WTC11 (cell line): ENCODE data around the gene C3orf62. TPM values are rescaled to one million over a fixed set of nuclear protein-coding genes. Genes with fewer than 3 reads are reported as not detected.

Experiments
- ATAC-seq: fragments of 200-7000 bp; cut with Tn5 transposase; 2 replicates; pipeline ENCODE4 v1.10.0; 2021; ENCODE audit warnings: mild to moderate bottlenecking, moderate library complexity
- CTCF ChIA-PET: fragments of 300-600 bp; sonication (Branson Sonifier 250); formaldehyde crosslinking; loops from one replicate; lab custom pipeline; 2021; ENCODE audit warnings: antibody characterized with exemption; lab: Charles Lee
- POLR2A ChIA-PET: fragments of 350-600 bp; sonication (Branson Sonifier 250); formaldehyde crosslinking; loops from one replicate; lab custom pipeline; 2021; ENCODE audit warnings: antibody characterized with exemption; lab: Charles Lee
- DNase-seq: peaks from one replicate; pipeline ENCODE4 v3.0.0; 2021; ENCODE audit warnings: low spot score
- H3K27ac Mint-ChIP-seq: 2 replicates; pipeline ENCODE4 v1.8.0; 2021; ENCODE audit warnings: mixed read lengths
- H3K27me3 Mint-ChIP-seq: 2 replicates; pipeline ENCODE4 v1.8.0; 2021; ENCODE audit warnings: low read depth, mild to moderate bottlenecking, moderate library complexity, mixed read lengths
- H3K36me3 Mint-ChIP-seq: 2 replicates; pipeline ENCODE4 v1.8.0; 2021; ENCODE audit warnings: mixed read lengths
- H3K4me1 Mint-ChIP-seq: 2 replicates; pipeline ENCODE4 v1.8.0; 2022; ENCODE audit warnings: mixed read lengths
- H3K4me3 Mint-ChIP-seq: 2 replicates; pipeline ENCODE4 v1.8.0; 2021; ENCODE audit warnings: mild to moderate bottlenecking, moderate library complexity, mixed read lengths
- H3K9me3 Mint-ChIP-seq: 2 replicates; pipeline ENCODE4 v1.8.0; 2021; ENCODE audit warnings: mixed read lengths
- ATF1 ChIP-seq: sonication (generic); formaldehyde crosslinking; IDR thresholded peaks from 2 replicates; pipeline ENCODE4 v1.8.1; 2023; ENCODE audit warnings: mild to moderate bottlenecking, moderate library complexity, missing genetic modification reagents
- ATF3 ChIP-seq: sonication (generic); formaldehyde crosslinking; conservative IDR thresholded peaks from 2 replicates; pipeline ENCODE4 v1.8.1; 2022; ENCODE audit warnings: mild to moderate bottlenecking, missing genetic modification reagents
- CREB1 ChIP-seq: sonication (generic); formaldehyde crosslinking; IDR thresholded peaks from 2 replicates; pipeline ENCODE4 v1.8.0; 2023; ENCODE audit warnings: mild to moderate bottlenecking, missing genetic modification reagents
- E2F5 ChIP-seq: sonication (generic); formaldehyde crosslinking; IDR thresholded peaks from 2 replicates; pipeline ENCODE4 v1.8.1; 2022; ENCODE audit warnings: mild to moderate bottlenecking, moderate library complexity, missing genetic modification reagents
- FOXK1 ChIP-seq: sonication (generic); formaldehyde crosslinking; IDR thresholded peaks from 2 replicates; pipeline ENCODE4 v1.8.0; 2022; ENCODE audit warnings: mild to moderate bottlenecking, moderate library complexity, missing genetic modification reagents
- MAX ChIP-seq: sonication (generic); formaldehyde crosslinking; IDR thresholded peaks from 2 replicates; pipeline ENCODE4 v1.8.0; 2022; ENCODE audit warnings: mild to moderate bottlenecking, missing genetic modification reagents
- MXD4 ChIP-seq: fragments of 250-450 bp; sonication (Bioruptor Pico); IDR thresholded peaks from 2 replicates; pipeline ENCODE4 v1.8.0; 2021; ENCODE audit warnings: mild to moderate bottlenecking, moderate library complexity, borderline replicate concordance
- MYBL2 ChIP-seq: sonication (generic); formaldehyde crosslinking; IDR thresholded peaks from 2 replicates; pipeline ENCODE4 v1.8.1; 2023; ENCODE audit warnings: mild to moderate bottlenecking, moderate library complexity, missing genetic modification reagents
- NR1H2 ChIP-seq: sonication (generic); formaldehyde crosslinking; IDR thresholded peaks from 2 replicates; pipeline ENCODE4 v1.9.0; 2021; ENCODE audit warnings: mild to moderate bottlenecking, moderate library complexity, missing genetic modification reagents
- NR3C1 ChIP-seq: sonication (generic); formaldehyde crosslinking; conservative IDR thresholded peaks from 2 replicates; pipeline ENCODE4 v1.8.1; 2023; ENCODE audit warnings: low read depth, mild to moderate bottlenecking, missing genetic modification reagents
- STAT6 ChIP-seq: sonication (generic); formaldehyde crosslinking; conservative IDR thresholded peaks from 2 replicates; pipeline ENCODE4 v1.8.1; 2023; ENCODE audit warnings: mild to moderate bottlenecking, low read depth, missing genetic modification reagents, moderate library complexity
- TCF7 ChIP-seq: sonication (generic); formaldehyde crosslinking; IDR thresholded peaks from 2 replicates; pipeline ENCODE4 v1.8.0; 2022; ENCODE audit warnings: mild to moderate bottlenecking, low read depth, missing genetic modification reagents, moderate library complexity
- ZNF232 ChIP-seq: sonication (generic); formaldehyde crosslinking; IDR thresholded peaks from 2 replicates; pipeline ENCODE4 v1.8.0; 2022; ENCODE audit warnings: mild to moderate bottlenecking, missing genetic modification reagents
- ZNF317 ChIP-seq: sonication (generic); formaldehyde crosslinking; IDR thresholded peaks from 2 replicates; pipeline ENCODE4 v1.8.1; 2023; ENCODE audit warnings: low read depth, mild to moderate bottlenecking, moderate library complexity, missing genetic modification reagents, borderline replicate concordance
- ZNF396 ChIP-seq: fragments of 250-450 bp; sonication (Bioruptor Pico); IDR thresholded peaks from 2 replicates; pipeline ENCODE4 v1.8.0; 2021; ENCODE audit warnings: mild to moderate bottlenecking, moderate library complexity, borderline replicate concordance
- ZNF671 ChIP-seq: fragments of 250-450 bp; sonication (Bioruptor Pico); IDR thresholded peaks from 2 replicates; pipeline ENCODE4 v1.8.0; 2021; ENCODE audit warnings: mild to moderate bottlenecking
- total RNA-seq: library from RNA; stranded (reverse); gene quantifications from 3 replicates; pipeline ENCODE4 v1.2.3, GENCODE V29; 2021
- TF ChIP-seq, protein P1 (sequence below): sonication (generic); formaldehyde crosslinking; IDR thresholded peaks from 2 replicates; pipeline ENCODE4 v1.8.1; 2023; ENCODE audit warnings: mild to moderate bottlenecking, missing genetic modification reagents, borderline replicate concordance
- TF ChIP-seq, protein P2 (sequence below): fragments of 250-450 bp; sonication (Bioruptor Pico); IDR thresholded peaks from 2 replicates; pipeline ENCODE4 v1.9.0; 2021; ENCODE audit warnings: mild to moderate bottlenecking
- TF ChIP-seq, protein P3 (sequence below): sonication (generic); formaldehyde crosslinking; IDR thresholded peaks from 2 replicates; pipeline ENCODE4 v1.8.1; 2022; ENCODE audit warnings: low read depth, mild to moderate bottlenecking, moderate library complexity, missing genetic modification reagents, borderline replicate concordance

C3orf62 gene
- total RNA-seq, 1 experiment from 2014 or later, result 2.1 TPM

GRCh38 chr3:49278548-49278947, 1.5 kb upstream of the C3orf62 start (continued):
- no peak for TF ChIP-seq E2F5 (CRISPR knock-in tag)

DNA sequence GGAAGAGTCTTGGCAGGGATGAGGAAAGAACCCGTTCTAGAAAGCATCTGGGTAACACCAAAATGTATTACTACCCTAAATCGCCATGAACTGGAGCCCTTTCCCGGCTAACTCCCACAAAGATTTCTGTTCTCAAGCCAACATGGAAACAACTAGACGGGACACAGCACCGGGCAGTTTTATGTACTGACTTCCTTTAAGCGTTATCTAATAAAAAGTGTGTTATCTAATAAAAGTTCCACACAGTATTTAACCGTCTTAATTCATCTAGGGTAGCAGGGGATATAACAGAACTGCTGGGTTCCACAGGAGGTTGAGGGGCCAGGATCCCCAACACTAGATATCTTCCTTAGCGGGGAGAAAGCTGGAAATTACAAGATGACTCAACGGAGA, 347 bp upstream of the C3orf62 start:
- H3K36me3 Mint-ChIP-seq, result peaks cover 13% of the 10 kb centered on the region
- DNase-seq, result no peak
- ChIA-PET CTCF (interaction anchor here (0.8 to 1.4 kb wide), 5 partner anchors 102 to 262 kb away, joined by 3 to 7 read pairs (median 4); partner anchors contain the start of gene KLHDC8B), POLR2A (interaction anchor here (0.5 kb wide), 1 partner anchor 61 kb away, joined by 4 read pairs; no protein-coding TSS in a partner anchor)
- no peaks in the 10 kb centered on the region for H3K27me3 Mint-ChIP-seq
- no peaks in the 10 kb centered on the region for H3K9me3 Mint-ChIP-seq
- peaks cover 12% of the 10 kb centered on the region for H3K4me1 Mint-ChIP-seq
- no peak for ATAC-seq
- peak overlapping the region; percentile 91 for H3K27ac Mint-ChIP-seq
- TF ChIP-seq ZNF396 (no peak), MXD4 (CRISPR knock-in tag) (no peak), MYBL2 (no peak), MAX (CRISPR knock-in tag) (no peak), TCF7 (CRISPR knock-in tag) (no peak), NR3C1 (CRISPR knock-in tag) (no peak), FOXK1 (CRISPR knock-in tag) (no peak), ZNF232 (CRISPR knock-in tag) (no peak), ATF1 (no peak)
- TF ChIP-seq, protein P1, sequence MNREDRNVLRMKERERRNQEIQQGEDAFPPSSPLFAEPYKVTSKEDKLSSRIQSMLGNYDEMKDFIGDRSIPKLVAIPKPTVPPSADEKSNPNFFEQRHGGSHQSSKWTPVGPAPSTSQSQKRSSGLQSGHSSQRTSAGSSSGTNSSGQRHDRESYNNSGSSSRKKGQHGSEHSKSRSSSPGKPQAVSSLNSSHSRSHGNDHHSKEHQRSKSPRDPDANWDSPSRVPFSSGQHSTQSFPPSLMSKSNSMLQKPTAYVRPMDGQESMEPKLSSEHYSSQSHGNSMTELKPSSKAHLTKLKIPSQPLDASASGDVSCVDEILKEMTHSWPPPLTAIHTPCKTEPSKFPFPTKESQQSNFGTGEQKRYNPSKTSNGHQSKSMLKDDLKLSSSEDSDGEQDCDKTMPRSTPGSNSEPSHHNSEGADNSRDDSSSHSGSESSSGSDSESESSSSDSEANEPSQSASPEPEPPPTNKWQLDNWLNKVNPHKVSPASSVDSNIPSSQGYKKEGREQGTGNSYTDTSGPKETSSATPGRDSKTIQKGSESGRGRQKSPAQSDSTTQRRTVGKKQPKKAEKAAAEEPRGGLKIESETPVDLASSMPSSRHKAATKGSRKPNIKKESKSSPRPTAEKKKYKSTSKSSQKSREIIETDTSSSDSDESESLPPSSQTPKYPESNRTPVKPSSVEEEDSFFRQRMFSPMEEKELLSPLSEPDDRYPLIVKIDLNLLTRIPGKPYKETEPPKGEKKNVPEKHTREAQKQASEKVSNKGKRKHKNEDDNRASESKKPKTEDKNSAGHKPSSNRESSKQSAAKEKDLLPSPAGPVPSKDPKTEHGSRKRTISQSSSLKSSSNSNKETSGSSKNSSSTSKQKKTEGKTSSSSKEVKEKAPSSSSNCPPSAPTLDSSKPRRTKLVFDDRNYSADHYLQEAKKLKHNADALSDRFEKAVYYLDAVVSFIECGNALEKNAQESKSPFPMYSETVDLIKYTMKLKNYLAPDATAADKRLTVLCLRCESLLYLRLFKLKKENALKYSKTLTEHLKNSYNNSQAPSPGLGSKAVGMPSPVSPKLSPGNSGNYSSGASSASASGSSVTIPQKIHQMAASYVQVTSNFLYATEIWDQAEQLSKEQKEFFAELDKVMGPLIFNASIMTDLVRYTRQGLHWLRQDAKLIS, result no peak
- TF ChIP-seq, protein P2, sequence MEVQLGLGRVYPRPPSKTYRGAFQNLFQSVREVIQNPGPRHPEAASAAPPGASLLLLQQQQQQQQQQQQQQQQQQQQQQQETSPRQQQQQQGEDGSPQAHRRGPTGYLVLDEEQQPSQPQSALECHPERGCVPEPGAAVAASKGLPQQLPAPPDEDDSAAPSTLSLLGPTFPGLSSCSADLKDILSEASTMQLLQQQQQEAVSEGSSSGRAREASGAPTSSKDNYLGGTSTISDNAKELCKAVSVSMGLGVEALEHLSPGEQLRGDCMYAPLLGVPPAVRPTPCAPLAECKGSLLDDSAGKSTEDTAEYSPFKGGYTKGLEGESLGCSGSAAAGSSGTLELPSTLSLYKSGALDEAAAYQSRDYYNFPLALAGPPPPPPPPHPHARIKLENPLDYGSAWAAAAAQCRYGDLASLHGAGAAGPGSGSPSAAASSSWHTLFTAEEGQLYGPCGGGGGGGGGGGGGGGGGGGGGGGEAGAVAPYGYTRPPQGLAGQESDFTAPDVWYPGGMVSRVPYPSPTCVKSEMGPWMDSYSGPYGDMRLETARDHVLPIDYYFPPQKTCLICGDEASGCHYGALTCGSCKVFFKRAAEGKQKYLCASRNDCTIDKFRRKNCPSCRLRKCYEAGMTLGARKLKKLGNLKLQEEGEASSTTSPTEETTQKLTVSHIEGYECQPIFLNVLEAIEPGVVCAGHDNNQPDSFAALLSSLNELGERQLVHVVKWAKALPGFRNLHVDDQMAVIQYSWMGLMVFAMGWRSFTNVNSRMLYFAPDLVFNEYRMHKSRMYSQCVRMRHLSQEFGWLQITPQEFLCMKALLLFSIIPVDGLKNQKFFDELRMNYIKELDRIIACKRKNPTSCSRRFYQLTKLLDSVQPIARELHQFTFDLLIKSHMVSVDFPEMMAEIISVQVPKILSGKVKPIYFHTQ (CRISPR knock-in tag), result no peak
- peak overlapping the region; percentile 75 for H3K4me3 Mint-ChIP-seq

GRCh38 chr3:49273825-49274532, 3.1 kb downstream of the C3orf62 start:
- Mint-ChIP-seq H3K27ac (no peak overlapping the region), H3K9me3 (no peaks in the 10 kb centered on the region), H3K4me3 (no peak overlapping the region), H3K4me1 (peaks cover 12% of the 10 kb centered on the region), H3K27me3 (no peaks in the 10 kb centered on the region), H3K36me3 (no peaks in the 10 kb centered on the region)
- no peak for DNase-seq
- ChIA-PET CTCF (no interaction called here), POLR2A (no interaction called here)
- ATAC-seq, result no peak
- no peak for TF ChIP-seq STAT6 (CRISPR knock-in tag)
- no peak for TF ChIP-seq ZNF317
- TF ChIP-seq, protein P3, sequence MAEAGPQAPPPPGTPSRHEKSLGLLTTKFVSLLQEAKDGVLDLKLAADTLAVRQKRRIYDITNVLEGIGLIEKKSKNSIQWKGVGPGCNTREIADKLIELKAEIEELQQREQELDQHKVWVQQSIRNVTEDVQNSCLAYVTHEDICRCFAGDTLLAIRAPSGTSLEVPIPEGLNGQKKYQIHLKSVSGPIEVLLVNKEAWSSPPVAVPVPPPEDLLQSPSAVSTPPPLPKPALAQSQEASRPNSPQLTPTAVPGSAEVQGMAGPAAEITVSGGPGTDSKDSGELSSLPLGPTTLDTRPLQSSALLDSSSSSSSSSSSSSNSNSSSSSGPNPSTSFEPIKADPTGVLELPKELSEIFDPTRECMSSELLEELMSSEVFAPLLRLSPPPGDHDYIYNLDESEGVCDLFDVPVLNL, result no peak
- no peak for TF ChIP-seq TCF7 (CRISPR knock-in tag)
- TF ChIP-seq ZNF671 (CRISPR knock-in tag), result no peak
- no peak for TF ChIP-seq NR1H2 (CRISPR knock-in tag)
- no peak for TF ChIP-seq ATF3 (CRISPR knock-in tag)
- no peak for TF ChIP-seq CREB1 (CRISPR knock-in tag)
